HepG2 (cell line): ENCODE results near the gene MAGI1. TPM values are rescaled to one million over a fixed set of nuclear protein-coding genes. Genes with fewer than 3 reads are reported as not detected.
A peak's percentile ranks its signal among the peaks of the same experiment; 100 is the strongest.

Experiments
- BHLHE40 ChIP-seq: IDR thresholded peaks from 2 replicates; pipeline ENCODE4 v1.6.1; 2011; ENCODE audit warnings: low read length, improper control_type of control experiment
- BORCS8-MEF2B ChIP-seq: sonication (generic); formaldehyde crosslinking; IDR thresholded peaks from 2 replicates; pipeline ENCODE4 v1.8.0; 2022; ENCODE audit warnings: mild to moderate bottlenecking, missing genetic modification reagents
- CEBPZ ChIP-seq: IDR thresholded peaks from 2 replicates; pipeline ENCODE4 v1.6.1; 2012; ENCODE audit warnings: low read length, improper control_type of control experiment
- EHMT2 ChIP-seq: fragments of 200-600 bp; sonication (generic); IDR thresholded peaks from 2 replicates; pipeline ENCODE4 v1.7.0; 2017; ENCODE audit warnings: antibody characterized with exemption, low read depth, low read length, borderline replicate concordance
- GATAD1 ChIP-seq: IDR thresholded peaks from 2 replicates; pipeline ENCODE4 v1.6.1; 2016; ENCODE audit warnings: missing genetic modification reagents, missing compliant biosample characterization
- GLMP ChIP-seq: sonication (generic); formaldehyde crosslinking; IDR thresholded peaks from 2 replicates; pipeline ENCODE4 v1.9.0; 2021; ENCODE audit warnings: missing genetic modification reagents, mild to moderate bottlenecking, borderline replicate concordance
- KAT2B ChIP-seq: fragments of 150-350 bp; IDR thresholded peaks from 2 replicates; pipeline ENCODE4 v1.6.1; 2014; ENCODE audit warnings: low read depth, low read length, borderline replicate concordance
- MED8 ChIP-seq: sonication (generic); formaldehyde crosslinking; IDR thresholded peaks from 2 replicates; pipeline ENCODE4 v1.8.1; 2023; ENCODE audit warnings: mild to moderate bottlenecking, missing genetic modification reagents; ENCODE audit not compliant: insufficient replicate concordance
- MIER3 ChIP-seq: IDR thresholded peaks from 2 replicates; pipeline ENCODE4 v1.6.1; 2016; ENCODE audit warnings: missing compliant biosample characterization, borderline replicate concordance
- PHF21A ChIP-seq: sonication (generic); formaldehyde crosslinking; IDR thresholded peaks from 2 replicates; pipeline ENCODE4 v1.5.0; 2020; ENCODE audit warnings: mild to moderate bottlenecking, missing genetic modification reagents
- POLR2AphosphoS2 ChIP-seq: IDR thresholded peaks from 2 replicates; pipeline ENCODE4 v1.6.1; 2011; ENCODE audit warnings: low read depth, low read length, improper control_type of control experiment
- POLR2AphosphoS5 ChIP-seq: IDR thresholded peaks from 2 replicates; pipeline ENCODE4 v1.6.1; 2012; ENCODE audit warnings: low read depth, low read length
- SETDB1 ChIP-seq: sonication (generic); formaldehyde crosslinking; IDR thresholded peaks from 2 replicates; pipeline ENCODE4 v1.5.1; 2020; ENCODE audit warnings: missing genetic modification reagents, mild to moderate bottlenecking, borderline replicate concordance
- SIX4 ChIP-seq: sonication (generic); formaldehyde crosslinking; IDR thresholded peaks from 2 replicates; pipeline ENCODE4 v1.4.0; 2020; ENCODE audit warnings: missing genetic modification reagents
- SRY ChIP-seq: sonication (generic); formaldehyde crosslinking; IDR thresholded peaks from 2 replicates; pipeline ENCODE4 v1.8.0; 2022; ENCODE audit warnings: mild to moderate bottlenecking, missing genetic modification reagents
- TAF15 ChIP-seq: fragments of 200-400 bp; formaldehyde crosslinking; IDR thresholded peaks from one replicate; pipeline ENCODE4 v1.6.1; 2018; ENCODE audit warnings: mild to moderate bottlenecking, low read depth, low read length; ENCODE audit not compliant: poor library complexity, severe bottlenecking
- TBL1XR1 ChIP-seq: fragments of 150-350 bp; IDR thresholded peaks from 2 replicates; pipeline ENCODE4 v1.6.1; 2014; ENCODE audit warnings: borderline replicate concordance, low read length; ENCODE audit not compliant: partially characterized antibody
- TBX2 ChIP-seq: sonication (generic); formaldehyde crosslinking; IDR thresholded peaks from 2 replicates; pipeline ENCODE4 v1.5.0; 2020; ENCODE audit warnings: missing genetic modification reagents, mild to moderate bottlenecking, borderline replicate concordance
- TCF7L2 ChIP-seq: IDR thresholded peaks from 2 replicates; pipeline ENCODE4 v1.6.1; 2011; ENCODE audit warnings: mild to moderate bottlenecking, low read depth, low read length, moderate library complexity
- THAP8 ChIP-seq: sonication (generic); formaldehyde crosslinking; IDR thresholded peaks from 2 replicates; pipeline ENCODE4 v1.5.1; 2020; ENCODE audit warnings: missing genetic modification reagents, mild to moderate bottlenecking, borderline replicate concordance
- TOPORS ChIP-seq: sonication (generic); formaldehyde crosslinking; IDR thresholded peaks from 2 replicates; pipeline ENCODE4 v1.8.0; 2023; ENCODE audit warnings: mild to moderate bottlenecking, missing genetic modification reagents
- ZBTB20 ChIP-seq: sonication (generic); formaldehyde crosslinking; IDR thresholded peaks from 2 replicates; pipeline ENCODE4 v1.8.1; 2023; ENCODE audit warnings: missing genetic modification reagents, low read depth, mild to moderate bottlenecking, borderline replicate concordance
- ZNF253 ChIP-seq: sonication (generic); formaldehyde crosslinking; IDR thresholded peaks from 2 replicates; pipeline ENCODE4 v1.8.0; 2022; ENCODE audit warnings: mild to moderate bottlenecking, missing genetic modification reagents, borderline replicate concordance
- ZNF510 ChIP-seq: sonication (generic); formaldehyde crosslinking; IDR thresholded peaks from 2 replicates; pipeline ENCODE4 v1.4.0; 2020; ENCODE audit warnings: low read depth, mild to moderate bottlenecking, missing genetic modification reagents
- ZNF550 ChIP-seq: sonication (generic); formaldehyde crosslinking; IDR thresholded peaks from 2 replicates; pipeline ENCODE4 v1.4.0; 2020; ENCODE audit warnings: mild to moderate bottlenecking, missing genetic modification reagents, borderline replicate concordance
- polyA plus RNA-seq, 8 experiments: library from polyadenylated mRNA; depleted of rRNA in 3 of 8; stranded (reverse) in 7 of 8; unstranded in 1 of 8; fragments of >200 nt; fragmentation: Illumina TruSeq in 4 of 8; extraction: Trizol in 4 of 8; gene quantifications; 2 replicates each; pipeline versions ENCODE4 v1.2.1 to v1.2.3, GENCODE V29; 2011 to 2016; ENCODE audit warnings: low read depth in 4 of 8, missing spikeins in 1 of 8, mixed read lengths in 1 of 8; ENCODE audit not compliant: insufficient read depth in 1 of 8
- total RNA-seq, 5 experiments: library from RNA; depleted of rRNA; stranded (reverse); fragments of >200 nt; fragmentation: Illumina TruSeq; extraction: Trizol; gene quantifications; 2 replicates each; pipeline ENCODE4 v1.2.3, GENCODE V29; 2016; ENCODE audit warnings: low read depth in 1 of 5
- TF ChIP-seq, protein P1 (sequence below): IDR thresholded peaks from 2 replicates; pipeline ENCODE4 v1.6.1; 2016

MAGI1 gene
- total and polyA plus RNA-seq, 2 of the 13 experiments (the other 11 are each of a cell fraction or from before 2014, with no cell fraction given), result 22.2 to 26.0 TPM

GRCh38 chr3:65406470-65406869, 632.2 kb downstream of the MAGI1 start (continued):
- TF ChIP-seq MED8 (CRISPR knock-in tag) (no peak), SETDB1 (no peak), GLMP (CRISPR knock-in tag) (no peak), ZNF550 (CRISPR knock-in tag) (no peak), BHLHE40 (no peak), SRY (CRISPR knock-in tag) (no peak), THAP8 (CRISPR knock-in tag) (no peak), ZNF253 (CRISPR knock-in tag) (no peak), TOPORS (CRISPR knock-in tag) (no peak), TCF7L2 (no peak), KAT2B (no peak), CEBPZ (no peak), TBL1XR1 (peak; percentile 56), PHF21A (CRISPR knock-in tag) (no peak), POLR2AphosphoS2 (no peak), EHMT2 (no peak), MIER3 (CRISPR knock-in tag) (no peak), SIX4 (CRISPR knock-in tag) (no peak), TBX2 (no peak), GATAD1 (CRISPR knock-in tag) (no peak), ZBTB20 (CRISPR knock-in tag) (no peak), POLR2AphosphoS5 (no peak), ZNF510 (CRISPR knock-in tag) (no peak), BORCS8-MEF2B (CRISPR knock-in tag) (no peak), TAF15 (no peak)
- TF ChIP-seq, protein P1, sequence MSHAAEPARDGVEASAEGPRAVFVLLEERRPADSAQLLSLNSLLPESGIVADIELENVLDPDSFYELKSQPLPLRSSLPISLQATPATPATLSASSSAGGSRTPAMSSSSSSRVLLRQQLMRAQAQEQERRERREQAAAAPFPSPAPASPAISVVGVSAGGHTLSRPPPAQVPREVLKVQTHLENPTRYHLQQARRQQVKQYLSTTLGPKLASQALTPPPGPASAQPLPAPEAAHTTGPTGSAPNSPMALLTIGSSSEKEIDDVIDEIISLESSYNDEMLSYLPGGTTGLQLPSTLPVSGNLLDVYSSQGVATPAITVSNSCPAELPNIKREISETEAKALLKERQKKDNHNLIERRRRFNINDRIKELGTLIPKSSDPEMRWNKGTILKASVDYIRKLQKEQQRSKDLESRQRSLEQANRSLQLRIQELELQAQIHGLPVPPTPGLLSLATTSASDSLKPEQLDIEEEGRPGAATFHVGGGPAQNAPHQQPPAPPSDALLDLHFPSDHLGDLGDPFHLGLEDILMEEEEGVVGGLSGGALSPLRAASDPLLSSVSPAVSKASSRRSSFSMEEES, result peak; percentile 57; the same call in 1 of the 2 replicates
